MCF 10A (cell line): ENCODE measurements around the gene HLA-E. TPM values are rescaled to one million over a fixed set of nuclear protein-coding genes. Genes with fewer than 3 reads are reported as not detected.
A peak's percentile ranks its signal among the peaks of the same experiment; 100 is the strongest.

Source experiments
- BruUV-seq: library from RNA; stranded (reverse); fragments of 400-500 nt; replicated peaks from 2 replicates; lab custom pipeline; 2021; lab: Mats Ljungman, UMichigan
- CTCF ChIA-PET: fragments of 300-600 bp; sonication (Branson Sonifier 250); formaldehyde crosslinking; extraction: SDS; loops from one replicate; lab custom pipeline; 2021; ENCODE audit warnings: antibody characterized with exemption, inconsistent platforms; lab: Yijun Ruan, JAX
- POLR2A ChIA-PET: fragments of 300-600, 350-650 bp; sonication (Branson Sonifier 250); formaldehyde crosslinking; extraction: SDS; loops from one replicate; lab custom pipeline; 2020; ENCODE audit warnings: antibody characterized with exemption, inconsistent platforms; lab: Yijun Ruan, JAX
- DNase-seq: peaks from one replicate; pipeline ENCODE4 v3.0.0-alpha.2; 2018; ENCODE audit not compliant: unreplicated experiment
- H3K27ac Mint-ChIP-seq: one replicate; pipeline ENCODE4 v1.8.0; 2022; ENCODE audit warnings: mild to moderate bottlenecking, low read depth, mixed read lengths; ENCODE audit not compliant: unreplicated experiment
- H3K27me3 Mint-ChIP-seq: one replicate; pipeline ENCODE4 v1.8.0; 2022; ENCODE audit warnings: mixed read lengths; ENCODE audit not compliant: insufficient read depth, unreplicated experiment
- H3K36me3 Mint-ChIP-seq: one replicate; pipeline ENCODE4 v1.8.0; 2022; ENCODE audit warnings: mild to moderate bottlenecking, moderate library complexity, mixed read lengths; ENCODE audit not compliant: insufficient read depth, unreplicated experiment
- H3K4me1 Mint-ChIP-seq: one replicate; pipeline ENCODE4 v1.8.0; 2022; ENCODE audit warnings: mixed read lengths; ENCODE audit not compliant: insufficient read depth, unreplicated experiment
- H3K4me3 Mint-ChIP-seq: one replicate; pipeline ENCODE4 v1.8.0; 2022; ENCODE audit warnings: mild to moderate bottlenecking, moderate library complexity, mixed read lengths; ENCODE audit not compliant: unreplicated experiment
- H3K9me3 Mint-ChIP-seq: one replicate; pipeline ENCODE4 v1.8.0; 2022; ENCODE audit warnings: mixed read lengths; ENCODE audit not compliant: unreplicated experiment
- intact Hi-C: fragments of 100-400 bp; cut with micrococcal nuclease; formaldehyde crosslinking; loops from 2 replicates; pipeline ENCODE4 v1.14.1; 2022
- total RNA-seq: library from RNA; stranded (reverse); gene quantifications from 2 replicates; pipeline ENCODE4 v1.2.3, GENCODE V29; 2022
- TF ChIP-seq, protein P1 (sequence below): fragments of 200-600 bp; IDR thresholded peaks from one replicate; pipeline ENCODE4 v1.8.0; 2022; ENCODE audit warnings: antibody characterized with exemption, mild to moderate bottlenecking; ENCODE audit not compliant: unreplicated experiment

Gene HLA-E
- total RNA-seq, 1 experiment from 2014 or later, result 83.6 TPM

DNA sequence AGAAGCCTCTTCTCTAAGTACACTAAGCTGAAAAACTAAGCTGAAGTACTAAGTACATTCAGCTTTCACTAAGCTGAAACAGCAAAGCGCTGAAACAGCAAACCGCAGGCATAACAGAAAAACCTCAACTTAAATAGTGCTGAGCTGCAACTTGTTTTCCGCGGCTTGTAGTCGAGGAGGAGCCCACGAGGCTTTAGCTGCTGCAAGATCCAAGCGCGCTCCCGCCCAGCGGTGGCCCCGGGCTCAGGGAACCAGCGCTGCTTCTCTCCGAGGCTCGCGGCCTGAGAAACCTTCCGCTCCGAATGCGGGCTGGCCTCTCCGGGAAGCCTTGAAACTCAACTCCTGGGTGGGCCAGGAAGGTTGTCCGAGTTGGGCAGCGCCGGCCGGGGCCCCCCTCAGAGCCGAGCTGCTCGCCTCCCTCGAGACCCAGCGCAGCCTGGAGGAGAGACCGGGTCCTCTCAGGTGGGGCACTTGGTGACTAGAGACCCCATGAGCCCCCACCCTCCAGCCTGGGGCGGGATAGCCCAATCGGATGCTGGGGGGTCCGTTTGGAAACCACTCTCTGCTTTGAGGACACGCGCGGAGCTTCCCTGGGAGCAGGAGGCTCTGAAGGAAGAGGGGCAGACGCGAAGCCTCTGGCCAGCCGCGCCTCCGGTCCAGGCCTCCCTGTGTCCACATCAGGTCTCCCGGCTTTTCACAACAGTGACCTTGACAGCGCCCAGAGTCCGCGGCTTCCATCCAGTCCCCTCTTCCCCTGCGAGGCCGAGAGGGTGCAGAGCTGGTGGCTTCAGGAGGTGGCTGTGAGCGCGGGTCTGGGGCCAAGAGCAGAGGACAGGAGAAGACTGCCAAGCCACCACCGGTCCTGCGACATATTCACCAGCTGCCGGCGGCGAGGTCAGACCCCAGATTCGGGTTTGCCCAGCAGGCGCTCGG is 38.1 kb upstream of the HLA-E start:
- peaks cover 79% of the 10 kb centered on the region for H3K27me3 Mint-ChIP-seq
- intact Hi-C loops, result no loop called here
- POLR2A ChIA-PET, result interaction anchor here (0.6 to 0.7 kb wide), 2 partner anchors 736 to 1672 kb away, joined by 3 read pairs; no protein-coding TSS in a partner anchor
- CTCF ChIA-PET, result interaction anchor here (0.6 to 1.2 kb wide), 4 partner anchors 18 to 238 kb away, joined by 3 to 4 read pairs (median 4); partner anchors contain the start of gene TRIM26
- no peak for DNase-seq
- TF ChIP-seq, protein P1, sequence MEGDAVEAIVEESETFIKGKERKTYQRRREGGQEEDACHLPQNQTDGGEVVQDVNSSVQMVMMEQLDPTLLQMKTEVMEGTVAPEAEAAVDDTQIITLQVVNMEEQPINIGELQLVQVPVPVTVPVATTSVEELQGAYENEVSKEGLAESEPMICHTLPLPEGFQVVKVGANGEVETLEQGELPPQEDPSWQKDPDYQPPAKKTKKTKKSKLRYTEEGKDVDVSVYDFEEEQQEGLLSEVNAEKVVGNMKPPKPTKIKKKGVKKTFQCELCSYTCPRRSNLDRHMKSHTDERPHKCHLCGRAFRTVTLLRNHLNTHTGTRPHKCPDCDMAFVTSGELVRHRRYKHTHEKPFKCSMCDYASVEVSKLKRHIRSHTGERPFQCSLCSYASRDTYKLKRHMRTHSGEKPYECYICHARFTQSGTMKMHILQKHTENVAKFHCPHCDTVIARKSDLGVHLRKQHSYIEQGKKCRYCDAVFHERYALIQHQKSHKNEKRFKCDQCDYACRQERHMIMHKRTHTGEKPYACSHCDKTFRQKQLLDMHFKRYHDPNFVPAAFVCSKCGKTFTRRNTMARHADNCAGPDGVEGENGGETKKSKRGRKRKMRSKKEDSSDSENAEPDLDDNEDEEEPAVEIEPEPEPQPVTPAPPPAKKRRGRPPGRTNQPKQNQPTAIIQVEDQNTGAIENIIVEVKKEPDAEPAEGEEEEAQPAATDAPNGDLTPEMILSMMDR, result no peak
- no TSS peak for BruUV-seq
- no peaks in the 10 kb centered on the region for H3K36me3 Mint-ChIP-seq
- H3K4me3 Mint-ChIP-seq, result no peak overlapping the region
- H3K4me1 Mint-ChIP-seq, result no peaks in the 10 kb centered on the region
- no peak overlapping the region for H3K27ac Mint-ChIP-seq
- no peaks in the 10 kb centered on the region for H3K9me3 Mint-ChIP-seq

DNA sequence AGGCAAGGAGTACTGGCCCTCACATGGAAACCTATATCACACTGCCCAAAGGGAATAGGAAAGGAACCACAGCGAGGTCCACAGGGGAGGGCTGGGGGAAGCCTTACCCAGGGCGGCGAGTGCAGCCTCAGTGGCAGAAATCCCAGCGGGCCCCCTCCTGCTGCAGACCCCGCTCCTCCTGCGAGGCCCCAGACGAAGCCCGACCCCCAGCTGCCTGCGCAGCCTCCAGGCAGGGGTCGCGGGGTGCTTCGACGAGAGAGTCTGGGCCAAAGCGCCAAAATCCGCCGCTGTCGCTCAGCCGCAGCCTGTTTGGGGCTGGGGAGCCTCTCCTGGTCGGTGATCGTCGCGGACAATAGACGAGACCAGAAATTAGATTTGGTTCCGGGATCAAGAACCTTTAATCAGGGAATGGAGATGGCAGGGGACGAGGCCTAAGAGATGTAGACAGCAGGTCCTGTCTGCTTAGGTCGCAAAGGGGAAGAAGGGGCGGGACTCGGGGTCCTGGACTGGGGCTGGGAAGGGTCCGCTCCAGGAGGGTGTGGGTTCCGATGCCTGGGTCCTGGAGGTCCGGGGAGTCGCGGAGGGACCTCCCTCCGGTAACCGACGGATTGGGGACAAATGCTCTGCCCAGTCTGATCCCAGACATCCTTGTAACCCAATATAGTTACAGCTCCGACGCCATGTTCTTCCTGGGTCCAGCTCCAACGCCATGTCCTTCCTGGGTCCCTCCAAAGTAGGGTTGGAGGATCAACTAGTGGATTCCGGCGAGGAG is 36.4 kb upstream of the HLA-E start:
- TF ChIP-seq, protein P1, result no peak
- Mint-ChIP-seq H3K27me3 (peaks cover 75% of the 10 kb centered on the region), H3K4me1 (no peaks in the 10 kb centered on the region), H3K27ac (no peak overlapping the region), H3K9me3 (no peaks in the 10 kb centered on the region), H3K36me3 (no peaks in the 10 kb centered on the region), H3K4me3 (no peak overlapping the region)
- BruUV-seq, result no TSS peak
- ChIA-PET POLR2A (interaction anchor here (0.6 kb wide), 1 partner anchor 41 kb away, joined by 3 read pairs; no protein-coding TSS in a partner anchor), CTCF (interaction anchor here (0.5 to 2.2 kb wide), 22 partner anchors 10 to 296 kb away, joined by 3 to 9 read pairs (median 4); no protein-coding TSS in a partner anchor)
- intact Hi-C loops, result loop anchor here (1.0 kb wide), 1 partner anchor 42 kb away; no protein-coding TSS in a partner anchor
- DNase-seq, result no peak

DNA sequence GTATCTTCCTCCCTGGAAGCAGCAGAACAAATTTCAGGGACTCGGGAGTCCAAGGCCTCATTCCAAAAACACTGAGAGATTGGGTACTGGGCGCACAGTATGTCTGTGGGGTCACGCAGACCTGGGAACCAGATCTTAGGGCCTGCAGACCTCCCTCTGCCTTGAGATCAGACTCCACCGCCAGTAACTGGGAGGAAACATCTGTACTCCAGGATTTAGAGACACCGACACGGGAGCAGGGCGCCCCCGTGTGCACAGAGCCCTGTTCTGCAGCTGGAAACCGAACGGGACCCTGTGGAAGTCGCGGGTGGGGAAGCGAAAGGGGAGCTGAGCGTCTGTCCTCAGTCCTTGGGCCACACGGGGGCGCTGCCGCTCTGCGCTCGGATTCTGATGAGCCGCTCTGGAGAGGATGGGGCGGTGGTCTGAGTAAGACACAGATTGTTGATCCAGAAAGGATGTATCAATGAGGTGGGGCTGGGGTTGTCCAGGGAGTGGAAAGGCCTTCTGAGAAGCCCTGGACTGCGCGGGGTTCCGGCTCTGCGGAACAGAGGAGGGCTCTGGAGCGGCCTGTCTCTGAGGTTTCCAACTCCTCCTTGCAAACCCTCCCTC is 35.7 kb upstream of the HLA-E start:
- intact Hi-C loops, result loop anchor here (1.0 kb wide), 1 partner anchor 42 kb away; no protein-coding TSS in a partner anchor
- ChIA-PET POLR2A (interaction anchor here (0.6 kb wide), 1 partner anchor 41 kb away, joined by 3 read pairs; no protein-coding TSS in a partner anchor), CTCF (interaction anchor here (0.6 to 2.2 kb wide), 20 partner anchors 9 to 272 kb away, joined by 3 to 9 read pairs (median 4); no protein-coding TSS in a partner anchor)
- Mint-ChIP-seq H3K36me3 (no peaks in the 10 kb centered on the region), H3K4me1 (no peaks in the 10 kb centered on the region), H3K27me3 (peaks cover 75% of the 10 kb centered on the region), H3K27ac (no peak overlapping the region), H3K4me3 (no peak overlapping the region), H3K9me3 (peaks cover under 1% of the 10 kb centered on the region)
- peak; percentile 78 for DNase-seq
- BruUV-seq, result no TSS peak
- TF ChIP-seq, protein P1, result peak; percentile 57
